Measurements from ENCODE around the gene SDCCAG8. TPM values are rescaled to one million over a fixed set of nuclear protein-coding genes. Genes with fewer than 3 reads are reported as not detected.

The SDCCAG8 gene
- polyA plus RNA-seq, 3 donors = 40.6 to 52.4 (median 48.9) TPM

DNA sequence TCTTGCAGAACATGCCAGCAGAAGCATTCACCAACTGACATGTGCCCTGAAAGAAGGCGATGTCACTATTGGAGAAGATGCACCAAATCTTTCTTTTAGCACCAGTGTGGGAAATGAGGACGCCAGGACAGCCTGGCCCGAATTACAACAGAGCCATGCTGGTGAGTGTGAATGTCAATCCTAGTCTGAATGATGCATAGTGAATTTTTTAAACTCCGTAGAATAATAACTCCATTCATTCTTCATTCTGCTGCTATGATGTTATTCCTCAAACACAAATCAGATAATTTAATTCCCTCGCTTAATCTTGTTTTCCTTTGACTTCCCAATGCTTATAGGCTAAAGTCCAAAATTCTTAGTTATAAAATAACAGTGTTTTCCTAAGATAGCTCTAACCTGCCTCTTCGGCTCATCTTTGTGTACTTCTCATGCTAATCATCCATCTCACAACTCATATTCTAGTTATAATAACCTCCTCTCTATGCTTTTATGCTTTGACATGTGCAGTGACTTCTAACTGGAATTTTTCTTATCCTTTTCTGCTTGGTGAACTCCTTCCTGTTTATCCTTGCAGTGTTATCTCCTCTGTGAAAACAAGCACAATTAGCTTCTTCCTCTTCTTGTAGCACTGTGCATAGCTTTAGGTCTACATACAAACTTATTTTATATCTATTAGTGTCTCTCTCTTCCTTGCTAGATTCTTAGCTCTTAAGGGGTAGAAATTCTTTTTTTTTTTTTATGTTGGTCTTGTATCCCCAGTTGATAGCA is 14.4 kb downstream of the SDCCAG8 start:
- no peak for DNase-seq (ENCODE audit: extremely low read depth in 1 of 11, low read depth in 9 of 11, low spot score in 4 of 11)

DNA sequence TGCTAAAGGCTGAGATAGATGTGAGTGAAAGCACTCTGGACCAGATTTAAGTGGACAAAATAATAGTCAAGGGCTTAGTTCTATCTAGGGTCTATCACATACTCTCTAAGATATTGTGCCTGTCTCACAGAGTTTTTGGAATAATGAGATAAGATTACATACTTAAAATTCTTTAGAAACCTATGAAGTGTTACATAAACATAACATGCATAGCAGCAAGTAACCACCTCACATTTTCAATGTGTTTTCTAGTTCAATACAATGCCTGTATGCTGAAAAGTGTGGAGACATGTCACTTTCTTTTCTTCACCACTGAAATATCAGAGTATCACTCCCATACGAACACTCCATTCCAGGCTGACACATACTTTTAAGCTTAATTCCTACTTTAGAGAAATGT is 16.2 kb downstream of the SDCCAG8 start:
- no peak for DNase-seq (ENCODE audit: extremely low read depth in 1 of 11, low read depth in 9 of 11, low spot score in 4 of 11)

DNA sequence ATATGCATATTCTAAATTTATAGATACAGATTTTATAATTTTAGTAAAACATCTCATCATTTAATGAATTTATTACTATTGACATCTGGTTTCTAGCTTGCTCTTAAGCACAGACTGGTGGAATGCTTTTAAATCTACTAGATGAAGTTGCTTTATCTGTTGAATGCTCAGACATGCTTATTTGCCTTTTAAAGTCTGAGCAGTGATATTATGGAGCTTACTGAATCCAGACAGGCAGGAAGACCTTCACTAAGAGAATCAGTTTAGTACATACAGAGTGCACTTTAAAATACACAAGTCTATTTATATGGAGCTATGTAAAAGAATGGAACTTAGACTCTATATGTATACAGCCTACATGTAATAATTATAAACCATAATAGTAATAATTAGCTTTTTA is 16.6 kb downstream of the SDCCAG8 start:
- no peak for DNase-seq (ENCODE audit: extremely low read depth in 1 of 11, low read depth in 9 of 11, low spot score in 4 of 11)

DNA sequence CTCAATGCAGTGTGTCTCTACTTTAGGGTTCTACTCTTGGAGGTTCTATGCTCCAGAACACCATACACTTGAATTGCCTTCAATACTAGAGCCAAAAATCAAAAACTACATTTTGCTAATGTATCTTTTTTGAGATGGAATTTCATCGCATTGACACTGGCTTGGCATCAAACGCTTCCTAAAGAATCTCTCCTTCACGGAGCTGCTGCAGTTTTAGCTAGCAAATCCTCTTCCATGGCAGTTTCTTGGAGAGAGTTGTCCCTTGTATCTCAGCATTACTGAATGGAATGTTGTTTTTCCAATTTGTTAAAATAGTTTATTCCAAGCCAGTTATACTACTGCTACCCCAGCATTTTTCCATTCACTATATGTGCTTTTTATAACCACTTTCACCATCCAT is 17.7 kb downstream of the SDCCAG8 start:
- DNase-seq (ENCODE audit: extremely low read depth in 1 of 11, low read depth in 9 of 11, low spot score in 4 of 11) = no peak

DNA sequence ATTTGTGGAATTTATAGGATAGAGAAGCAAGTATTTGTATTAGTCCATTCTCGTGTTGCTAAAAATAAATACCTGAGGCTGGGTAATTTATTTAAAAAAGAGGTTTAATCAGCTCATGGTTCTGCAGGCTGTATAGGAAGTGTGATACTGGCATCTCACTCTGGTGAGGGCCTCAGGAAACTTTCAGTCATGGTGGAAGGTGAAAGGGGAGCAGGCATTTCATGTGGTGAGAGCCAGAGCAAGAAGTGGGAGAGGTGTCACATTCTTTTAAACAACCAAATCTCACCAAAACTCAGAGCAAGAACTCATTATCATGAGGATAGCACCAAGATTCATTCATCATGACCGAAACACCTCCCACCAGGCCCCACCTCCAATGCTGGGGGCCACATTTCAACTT is 18.1 kb downstream of the SDCCAG8 start:
- DNase-seq (ENCODE audit: extremely low read depth in 1 of 11, low read depth in 9 of 11, low spot score in 4 of 11) = no peak

DNA sequence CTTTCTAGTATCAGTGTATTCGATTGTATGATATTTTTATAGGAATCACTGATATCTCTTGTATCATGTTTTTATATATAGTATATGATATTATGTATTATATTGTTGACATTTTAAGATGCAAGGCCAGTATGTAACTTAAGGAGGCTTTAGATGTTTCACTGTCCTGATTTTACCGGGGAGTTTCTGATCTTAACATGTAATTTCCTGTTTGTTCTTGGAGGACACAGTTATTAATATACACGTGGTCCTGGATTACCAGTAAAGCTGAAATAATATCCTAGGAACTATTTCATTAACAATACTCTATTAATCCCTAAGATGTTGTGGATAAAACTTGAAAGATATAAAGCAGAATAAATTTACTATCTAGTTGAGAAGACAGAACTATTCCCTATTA is 19.5 kb downstream of the SDCCAG8 start:
- DNase-seq (ENCODE audit: extremely low read depth in 1 of 11, low read depth in 9 of 11, low spot score in 4 of 11) = no peak

DNA sequence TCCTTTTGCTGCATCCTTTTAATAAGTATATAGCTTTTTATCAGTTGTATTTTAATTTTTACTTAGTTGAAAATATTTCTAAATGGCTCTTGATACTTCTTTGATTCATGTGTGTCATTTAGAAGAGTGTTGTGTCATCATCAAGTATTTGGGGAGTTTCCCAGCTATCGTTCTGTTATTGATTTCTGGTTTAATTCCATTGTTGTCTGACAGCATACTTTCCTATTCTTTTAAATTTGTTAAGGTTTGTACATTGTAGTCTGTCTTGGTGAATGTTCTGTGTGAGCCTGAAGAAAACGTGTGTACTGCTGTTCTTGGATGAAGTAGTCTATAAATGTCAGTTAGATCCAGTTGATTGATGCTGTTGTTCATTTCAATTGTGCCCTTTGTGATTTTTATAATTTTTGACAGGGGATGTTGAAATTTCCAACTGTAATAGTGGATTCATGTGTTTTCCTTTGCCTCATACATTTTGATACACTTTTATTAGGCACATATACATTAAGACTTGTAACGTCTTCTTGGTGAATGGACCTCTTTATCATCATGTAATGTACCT is 24.8 kb downstream of the SDCCAG8 start:
- DNase-seq (ENCODE audit: extremely low read depth in 1 of 11, low read depth in 9 of 11, low spot score in 4 of 11) = no peak

DNA sequence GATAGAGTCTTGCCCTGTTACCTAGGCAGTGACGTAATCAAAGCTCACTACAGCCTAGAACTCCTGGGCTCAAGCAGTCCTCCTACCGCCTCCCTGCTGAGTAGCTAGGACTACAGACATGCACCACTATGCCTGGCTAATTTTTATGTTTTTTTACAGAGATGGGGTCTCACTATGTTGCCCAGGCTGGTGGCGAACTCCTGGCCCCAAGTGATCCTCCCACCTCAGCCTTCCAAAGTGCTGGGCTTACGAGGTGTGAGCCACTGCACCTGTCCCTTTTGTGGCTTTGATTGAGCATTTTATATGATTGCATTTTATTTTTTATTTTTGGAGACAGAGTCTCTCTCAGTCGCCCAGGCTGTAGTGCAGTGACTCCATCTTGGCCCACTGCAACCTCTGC is 25.8 kb downstream of the SDCCAG8 start:
- DNase-seq (ENCODE audit: extremely low read depth in 1 of 11, low read depth in 9 of 11, low spot score in 4 of 11) = no peak

DNA sequence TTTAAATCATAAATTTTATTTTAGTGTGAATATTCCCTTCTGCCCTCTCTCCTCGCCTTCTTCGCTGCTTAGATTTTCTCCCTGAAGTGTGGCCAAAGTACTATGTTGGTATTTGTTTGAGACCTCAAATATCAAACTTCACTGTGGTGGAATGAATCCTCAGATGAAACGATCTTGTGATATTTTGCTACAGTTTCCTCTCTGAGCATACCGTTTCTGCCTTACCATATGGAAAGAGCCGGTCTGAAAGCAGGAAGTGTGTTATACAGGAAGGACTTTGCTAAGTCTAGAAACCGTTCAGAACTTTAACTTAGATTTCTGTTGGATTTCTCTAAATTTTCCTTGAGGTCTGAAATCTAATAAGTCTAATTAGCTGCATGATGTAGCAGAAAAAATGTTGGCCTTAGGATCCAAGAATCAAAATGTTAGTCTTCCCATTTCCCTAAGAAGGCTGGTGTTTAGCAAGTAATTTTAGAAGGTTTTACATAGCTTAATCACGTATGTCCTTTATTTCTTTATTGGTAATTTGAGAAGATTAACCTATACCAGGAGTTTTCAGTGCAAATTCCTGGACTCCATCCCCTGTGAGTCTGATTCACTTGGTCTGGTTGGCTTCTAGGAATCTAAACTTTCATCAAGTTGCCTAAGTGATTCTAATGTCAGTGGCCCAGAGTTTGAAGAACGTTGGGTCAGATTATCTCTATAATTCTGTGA is 30.7 kb downstream of the SDCCAG8 start:
- no peak for DNase-seq (ENCODE audit: extremely low read depth in 1 of 11, low read depth in 9 of 11, low spot score in 4 of 11)

DNA sequence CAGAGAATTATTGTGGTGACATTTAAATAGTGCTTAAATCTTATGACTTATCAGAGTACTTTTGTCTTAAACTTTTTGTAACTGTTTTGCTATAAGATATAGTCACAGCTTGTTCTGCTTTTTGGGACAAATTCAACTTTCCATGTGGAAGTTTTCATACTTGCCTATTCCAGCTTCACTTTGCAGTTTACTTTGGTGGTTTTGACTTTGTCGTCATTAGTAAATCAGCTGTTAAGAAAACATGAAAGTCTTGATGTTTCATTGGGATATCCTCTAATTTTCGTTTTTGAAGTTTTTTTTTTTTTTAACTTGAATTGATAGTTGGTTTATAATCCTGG is 31.3 kb downstream of the SDCCAG8 start:
- DNase-seq (ENCODE audit: extremely low read depth in 1 of 11, low read depth in 9 of 11, low spot score in 4 of 11) = peak in 1 of 11 donors; percentile 5

DNA sequence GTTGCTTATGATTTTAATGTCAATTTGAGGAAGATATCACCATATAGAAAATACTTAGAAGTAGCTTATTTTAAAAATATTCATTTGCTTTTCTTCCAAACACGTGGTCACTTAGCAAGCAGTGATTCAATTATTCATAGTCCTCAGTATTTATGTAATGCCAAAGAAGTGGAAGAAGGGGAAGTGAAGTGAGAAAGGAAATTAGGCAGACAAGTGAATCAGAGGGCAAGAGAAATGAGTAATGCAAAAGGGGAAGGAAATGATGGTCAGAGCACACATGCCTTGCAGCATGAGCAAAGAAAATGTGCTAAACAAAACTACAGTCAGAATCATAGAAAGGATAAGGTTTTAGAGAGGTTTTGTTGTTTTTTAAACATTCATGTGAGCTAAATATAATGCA is 31.8 kb downstream of the SDCCAG8 start:
- peak in 1 of 11 donors; percentile 7 for DNase-seq (ENCODE audit: extremely low read depth in 1 of 11, low read depth in 9 of 11, low spot score in 4 of 11)

DNA sequence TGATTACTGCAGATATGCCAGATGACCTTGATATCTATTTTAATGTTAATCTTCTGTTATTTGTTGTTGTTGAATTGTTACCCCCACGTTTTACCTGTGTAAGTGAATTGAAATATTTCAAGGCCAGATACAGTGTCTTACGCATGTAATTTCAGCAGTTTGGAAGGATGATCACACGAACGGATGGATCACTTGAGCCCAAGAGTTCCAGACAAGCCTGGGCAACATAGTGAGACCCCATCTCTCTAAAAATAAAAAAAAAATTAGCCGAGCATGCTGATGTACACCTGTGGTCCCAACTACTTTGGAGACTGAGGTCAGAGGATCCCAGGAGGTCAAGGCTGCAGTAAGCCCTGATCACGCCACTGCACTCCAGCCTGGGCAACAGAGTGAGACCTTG is 32.2 kb downstream of the SDCCAG8 start:
- no peak for DNase-seq (ENCODE audit: extremely low read depth in 1 of 11, low read depth in 9 of 11, low spot score in 4 of 11)

DNA sequence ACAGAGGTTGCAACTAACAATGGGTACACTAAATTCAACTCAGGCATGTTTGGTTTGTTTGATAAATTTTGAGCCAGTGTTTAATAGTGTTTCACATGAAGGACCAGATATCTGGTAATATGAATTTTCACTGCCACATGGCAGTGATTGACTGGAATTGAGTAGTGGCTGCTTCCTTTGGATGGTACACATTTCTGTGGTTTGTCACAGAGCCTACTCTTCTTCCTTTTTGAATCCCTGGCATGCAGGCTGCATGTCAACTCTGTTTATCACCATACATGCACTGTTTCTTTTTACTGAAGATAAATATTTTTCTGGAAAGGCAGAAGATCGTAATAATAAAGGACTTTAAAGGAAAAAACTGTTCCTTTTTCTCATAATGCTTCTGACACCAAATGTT is 35.5 kb downstream of the SDCCAG8 start:
- no peak for DNase-seq (ENCODE audit: extremely low read depth in 1 of 11, low read depth in 9 of 11, low spot score in 4 of 11)

DNA sequence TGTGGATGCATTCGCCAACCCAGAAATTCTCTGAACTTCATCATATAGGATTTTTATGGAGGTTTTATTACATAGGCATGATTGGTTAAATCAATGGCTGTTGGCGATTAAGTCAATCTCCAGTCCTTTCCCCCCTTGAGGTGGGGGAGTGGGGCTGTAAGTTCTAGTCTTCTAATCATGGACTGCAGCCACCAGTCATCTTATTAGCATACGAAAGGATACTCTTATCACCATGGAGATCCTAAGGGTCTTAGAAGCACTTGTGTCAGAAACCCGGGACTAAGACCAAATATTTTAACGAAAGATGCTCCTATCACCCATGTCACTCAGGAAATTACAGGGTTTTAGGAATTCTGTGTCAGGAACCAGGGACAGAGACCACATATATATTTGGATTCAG is 36.3 kb downstream of the SDCCAG8 start:
- DNase-seq (ENCODE audit: extremely low read depth in 1 of 11, low read depth in 9 of 11, low spot score in 4 of 11) = no peak

DNA sequence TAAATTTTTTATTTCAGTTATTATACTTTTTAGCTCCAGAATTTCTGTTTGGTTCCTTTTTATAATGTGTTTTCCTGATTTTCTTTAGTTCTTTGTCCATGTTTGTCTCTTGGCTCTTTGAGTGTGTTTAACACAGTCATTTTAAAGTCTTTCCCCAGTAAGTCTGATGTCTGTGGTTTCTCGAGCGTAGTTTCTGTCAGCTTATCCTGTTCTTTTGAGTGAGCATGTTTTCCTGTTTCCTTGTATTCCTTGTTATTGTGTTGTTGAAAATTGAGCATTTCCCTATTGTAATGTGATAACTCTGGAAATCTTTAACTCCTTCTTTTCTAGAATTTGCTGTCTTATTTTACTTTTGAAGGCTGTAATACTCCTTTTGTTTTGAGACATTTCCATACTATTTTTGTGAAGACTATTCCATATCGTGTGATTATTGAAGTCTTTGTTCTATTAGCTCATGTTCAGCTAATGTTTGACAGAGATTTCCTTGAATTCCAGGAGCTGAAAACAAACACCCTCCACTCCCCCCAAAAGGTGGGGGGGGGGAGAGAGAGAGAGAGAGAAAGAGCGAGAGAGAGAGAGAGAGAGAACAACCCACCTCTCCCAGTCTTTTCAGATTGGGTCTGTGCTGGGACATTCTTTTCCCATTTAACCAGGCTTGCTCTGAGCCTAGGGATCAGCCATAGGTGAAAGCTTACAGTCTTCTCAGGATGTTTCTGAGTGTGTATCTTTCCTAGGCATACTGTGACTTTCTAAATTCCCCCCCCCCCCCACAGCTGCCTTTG is 38.3 kb downstream of the SDCCAG8 start:
- DNase-seq (ENCODE audit: extremely low read depth in 1 of 11, low read depth in 9 of 11, low spot score in 4 of 11) = no peak

DNA sequence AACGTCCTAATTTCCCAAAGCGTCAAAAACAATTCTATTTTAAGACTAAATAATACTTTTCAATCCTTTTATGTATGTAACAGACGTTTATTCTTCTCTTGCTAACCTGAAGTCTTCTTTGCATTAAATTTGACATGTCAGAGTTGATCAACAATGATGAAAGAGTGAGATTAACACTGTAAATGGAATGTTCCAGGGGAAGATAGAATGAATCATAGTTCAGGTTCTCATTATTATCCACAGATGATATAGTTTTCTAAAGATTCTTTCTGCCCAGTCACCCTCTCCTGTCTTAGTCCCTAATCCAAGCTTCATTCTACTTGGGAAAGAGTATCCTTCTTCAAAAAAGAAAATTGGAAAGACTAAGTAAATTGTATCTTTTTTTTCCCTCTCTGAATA is 38.9 kb downstream of the SDCCAG8 start:
- no peak for DNase-seq (ENCODE audit: extremely low read depth in 1 of 11, low read depth in 9 of 11, low spot score in 4 of 11)

DNA sequence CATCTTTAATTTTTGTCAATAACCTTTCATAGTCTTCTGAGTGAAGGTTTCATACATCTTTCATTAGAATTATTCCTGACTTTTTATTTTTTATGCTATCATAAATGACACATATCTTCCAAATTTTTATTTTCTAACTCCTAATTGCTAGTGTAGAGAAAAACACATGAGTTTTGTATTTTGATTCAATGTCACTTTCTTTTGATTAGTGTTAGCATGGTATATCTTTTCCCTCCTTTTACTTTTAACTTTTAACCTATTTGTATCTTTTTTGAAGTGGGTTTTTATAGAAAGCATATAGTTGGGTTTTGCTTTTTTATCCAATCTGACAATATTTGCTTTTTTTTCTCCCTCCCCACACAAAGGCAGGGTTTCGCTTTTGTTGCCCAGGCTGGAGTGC is 43.2 kb downstream of the SDCCAG8 start:
- DNase-seq (ENCODE audit: extremely low read depth in 1 of 11, low read depth in 9 of 11, low spot score in 4 of 11) = no peak

DNA sequence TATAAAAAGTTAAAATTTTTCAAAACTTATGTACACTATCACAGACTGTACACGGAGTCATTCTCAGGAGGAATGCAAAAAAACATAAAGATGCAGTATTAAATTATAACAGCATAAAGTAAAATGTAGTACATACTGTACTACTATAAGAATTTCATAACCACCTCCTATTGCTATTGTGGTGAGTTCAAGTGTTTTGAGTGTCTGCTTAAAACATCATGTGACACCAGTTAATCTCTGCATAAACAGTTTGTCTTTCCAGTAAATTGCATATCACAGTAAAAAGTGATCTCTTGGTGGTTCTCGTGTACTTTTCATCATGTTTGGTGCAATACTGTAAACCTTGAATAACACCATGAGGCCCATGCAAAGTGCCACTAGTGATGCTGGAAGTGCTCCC is 45.2 kb downstream of the SDCCAG8 start:
- no peak for DNase-seq (ENCODE audit: extremely low read depth in 1 of 11, low read depth in 9 of 11, low spot score in 4 of 11)

DNA sequence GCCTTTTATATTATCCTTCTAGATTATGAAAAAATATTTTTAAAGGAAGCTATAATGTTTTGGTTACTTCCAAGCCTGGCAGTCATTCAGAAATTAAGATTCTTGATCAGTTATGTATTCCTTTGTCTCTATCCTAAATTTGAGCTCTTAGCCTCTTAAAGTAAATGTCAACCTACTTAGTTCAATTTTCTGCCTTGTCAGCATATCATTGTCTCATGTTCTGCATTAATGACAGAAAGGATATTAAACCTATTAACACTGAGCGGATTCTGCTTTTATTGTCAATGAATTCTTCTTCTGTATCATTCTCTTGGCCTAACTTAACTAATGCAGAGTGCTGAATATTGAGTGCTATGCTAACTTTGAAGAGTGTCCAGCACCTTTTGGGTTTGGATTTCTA is 56.0 kb downstream of the SDCCAG8 start:
- no peak for DNase-seq (ENCODE audit: extremely low read depth in 1 of 11, low read depth in 9 of 11, low spot score in 4 of 11)

Data from renal cortex interstitium (tissue), 11 donors.